IMR-90 (cell line): ENCODE data around the gene ZNF423. TPM values are rescaled to one million over a fixed set of nuclear protein-coding genes. Genes with fewer than 3 reads are reported as not detected.

ENCODE experiments used
- ATAC-seq: fragments of 200-7000 bp; cut with Tn5 transposase; 2 replicates; pipeline ENCODE4 v1.9.1; 2020; ENCODE audit warnings: low read depth, mild to moderate bottlenecking, moderate library complexity
- BruUV-seq: library from RNA; stranded (reverse); fragments of 400-500 nt; replicated peaks from 2 replicates; lab custom pipeline; 2021; lab: Mats Ljungman, UMichigan
- CTCF ChIA-PET: fragments of 300-600 bp; formaldehyde crosslinking; extraction: SDS; loops from one replicate; lab custom pipeline; 2021; ENCODE audit warnings: antibody characterized with exemption; lab: Yijun Ruan, JAX
- POLR2A ChIA-PET: fragments of 300-600 bp; sonication (Branson Sonifier 250); formaldehyde crosslinking; loops from one replicate; lab custom pipeline; 2022; ENCODE audit warnings: antibody characterized with exemption; ENCODE audit not compliant: unreplicated experiment; lab: Charles Lee
- DNase-seq: peaks from one replicate; pipeline ENCODE4 v3.0.0; 2013
- H2AFZ ChIP-seq: replicated peaks from 2 replicates; pipeline ENCODE3; 2013; ENCODE audit warnings: low read length, mild to moderate bottlenecking; ENCODE audit not compliant: poor library complexity
- H2AK5ac ChIP-seq: 2 replicates; pipeline ENCODE4 v1.6.1; 2013; ENCODE audit warnings: low read depth, low read length, inconsistent platforms
- H2AK9ac ChIP-seq: replicated peaks from 2 replicates; pipeline ENCODE3; 2013; ENCODE audit warnings: mild to moderate bottlenecking, low read depth, low read length, moderate library complexity; ENCODE audit not compliant: poor library complexity
- H2BK120ac ChIP-seq: 2 replicates; pipeline ENCODE4 v1.6.1; 2013; ENCODE audit warnings: low read depth, low read length, inconsistent platforms
- H2BK15ac ChIP-seq: 3 replicates; pipeline ENCODE4 v1.6.1; 2013; ENCODE audit warnings: low read depth, low read length, inconsistent platforms
- H2BK20ac ChIP-seq: 2 replicates; pipeline ENCODE4 v1.6.1; 2013; ENCODE audit warnings: low read depth, mild to moderate bottlenecking, inconsistent platforms, low read length, moderate library complexity
- H2BK5ac ChIP-seq: 2 replicates; pipeline ENCODE4 v1.6.1; 2013; ENCODE audit warnings: mild to moderate bottlenecking, low read depth, low read length, inconsistent platforms; ENCODE audit not compliant: poor library complexity, severe bottlenecking
- H3K14ac ChIP-seq: replicated peaks from 2 replicates; pipeline ENCODE4 v1.6.1; 2013; ENCODE audit warnings: low read depth, low read length, inconsistent platforms
- H3K18ac ChIP-seq: 2 replicates; pipeline ENCODE4 v1.6.1; 2013; ENCODE audit warnings: low read depth, low read length, control low read depth
- H3K23ac ChIP-seq: 2 replicates; pipeline ENCODE4 v1.6.1; 2013; ENCODE audit warnings: low read depth, low read length, inconsistent platforms
- H3K27ac ChIP-seq: 2 replicates; pipeline ENCODE4 v1.5.1; 2013; ENCODE audit warnings: mild to moderate bottlenecking, control low read depth, low read length; ENCODE audit not compliant: insufficient read depth
- H3K27me3 ChIP-seq: 2 replicates; pipeline ENCODE4 v1.6.1; 2013; ENCODE audit warnings: low read length; ENCODE audit not compliant: control insufficient read depth, insufficient read depth
- H3K36me3 ChIP-seq: 2 replicates; pipeline ENCODE4 v1.6.1; 2013; ENCODE audit warnings: low read length, mixed read lengths; ENCODE audit not compliant: control insufficient read depth, insufficient read depth
- H3K4ac ChIP-seq: 2 replicates; pipeline ENCODE4 v1.6.1; 2013; ENCODE audit warnings: low read depth, low read length, inconsistent platforms
- H3K4me1 ChIP-seq: 2 replicates; pipeline ENCODE4 v1.6.1; 2013; ENCODE audit warnings: low read length, mixed read lengths; ENCODE audit not compliant: control insufficient read depth, insufficient read depth
- H3K4me2 ChIP-seq: 2 replicates; pipeline ENCODE4 v1.6.1; 2013; ENCODE audit warnings: low read depth, mild to moderate bottlenecking, control low read depth, low read length, moderate library complexity
- H3K4me3 ChIP-seq: 2 replicates; pipeline ENCODE4 v1.5.1; 2013; ENCODE audit warnings: low read depth, mild to moderate bottlenecking, control low read depth, low read length, moderate library complexity; ENCODE audit not compliant: insufficient read depth
- H3K56ac ChIP-seq: 2 replicates; pipeline ENCODE4 v1.6.1; 2013; ENCODE audit warnings: low read length, inconsistent platforms; ENCODE audit not compliant: insufficient read depth; ENCODE audit errors: extremely low read depth
- H3K79me1 ChIP-seq, 2 experiments: 2 replicates each; pipeline ENCODE4 v1.6.1; 2013; ENCODE audit warnings: low read length in 2 of 2, inconsistent platforms in 1 of 2, low read depth in 1 of 2
- H3K9ac ChIP-seq: 2 replicates; pipeline ENCODE4 v1.6.1; 2013; ENCODE audit warnings: low read depth, low read length, control low read depth
- H3K9me1 ChIP-seq: 2 replicates; pipeline ENCODE4 v1.6.1; 2013; ENCODE audit warnings: low read length, inconsistent platforms; ENCODE audit not compliant: insufficient read depth
- H3K9me3 ChIP-seq: 2 replicates; pipeline ENCODE4 v1.6.1; 2013; ENCODE audit warnings: low read length; ENCODE audit not compliant: control insufficient read depth, insufficient read depth
- H4K20me1 ChIP-seq: 2 replicates; pipeline ENCODE4 v1.6.1; 2013; ENCODE audit warnings: low read length, inconsistent platforms; ENCODE audit not compliant: insufficient read depth
- H4K5ac ChIP-seq: 2 replicates; pipeline ENCODE4 v1.6.1; 2013; ENCODE audit warnings: mild to moderate bottlenecking, low read depth, low read length, control low read depth
- H4K8ac ChIP-seq, 2 experiments: 2 replicates each; pipeline ENCODE4 v1.6.1; 2013; ENCODE audit warnings: low read depth in 2 of 2, low read length in 2 of 2, control low read depth in 1 of 2, inconsistent platforms in 1 of 2
- H4K91ac ChIP-seq: 2 replicates; pipeline ENCODE4 v1.6.1; 2013; ENCODE audit warnings: low read depth, low read length, inconsistent platforms; ENCODE audit not compliant: insufficient read depth
- BHLHE40 ChIP-seq: fragments of 150-350 bp; IDR thresholded peaks from 2 replicates; pipeline ENCODE4 v1.6.1; 2016; ENCODE audit warnings: mild to moderate bottlenecking, low read depth, low read length
- CEBPB ChIP-seq: IDR thresholded peaks from 2 replicates; pipeline ENCODE4 v1.6.1; 2012; ENCODE audit warnings: low read depth, low read length, improper control_type of control experiment
- CHD1 ChIP-seq: IDR thresholded peaks from 2 replicates; pipeline ENCODE4 v1.6.1; 2012; ENCODE audit warnings: low read depth, low read length, improper control_type of control experiment
- FOS ChIP-seq: fragments of 150-350 bp; IDR thresholded peaks from 2 replicates; pipeline ENCODE4 v1.6.1; 2016; ENCODE audit warnings: low read depth, low read length
- MAFK ChIP-seq: IDR thresholded peaks from 2 replicates; pipeline ENCODE4 v1.6.1; 2012; ENCODE audit warnings: low read depth, low read length, improper control_type of control experiment
- MAZ ChIP-seq: IDR thresholded peaks from 2 replicates; pipeline ENCODE4 v1.6.1; 2012; ENCODE audit warnings: low read depth, mild to moderate bottlenecking, low read length, improper control_type of control experiment, moderate library complexity, borderline replicate concordance
- RCOR1 ChIP-seq: IDR thresholded peaks from 2 replicates; pipeline ENCODE4 v1.6.1; 2012; ENCODE audit warnings: mild to moderate bottlenecking, low read length, improper control_type of control experiment; ENCODE audit not compliant: insufficient replicate concordance
- WGBS, 2 experiments: methylation state at CpG; one replicate each; pipeline versions ENCODE4 v1.1.5 to v1.1.7; 2013; ENCODE audit warnings: missing lambda C conversion rate in 2 of 2; ENCODE audit not compliant: insufficient read length in 1 of 2; ENCODE audit errors: extremely low coverage in 2 of 2; 5-methylcytosine and 5-hydroxymethylcytosine counted together
- dilution Hi-C: fragments of 300-500 bp; cut with HindIII; formaldehyde crosslinking; loops from one replicate; pipeline ENCODE4 v1.14.3; 2018; ENCODE audit warnings: low sequenced_read_pairs; ENCODE audit not compliant: unreplicated experiment
- in situ Hi-C: fragments of 300-500 bp; cut with MboI; formaldehyde crosslinking; loops from 3 replicates; pipeline ENCODE4 v1.14.3; 2019; ENCODE audit warnings: low sequenced_read_pairs, inconsistent platforms, mixed read lengths
- intact Hi-C: fragments of 100-400 bp; cut with micrococcal nuclease; formaldehyde crosslinking; loops from 2 replicates; pipeline ENCODE4 v1.10.0; 2022
- polyA plus RNA-seq, 3 experiments: library from polyadenylated mRNA; depleted of rRNA; stranded (reverse); fragments of >200 nt; gene quantifications; 2 replicates each; pipeline ENCODE4 v1.2.3, GENCODE V29; 2012; ENCODE audit warnings: low replicate concordance in 1 of 3
- total RNA-seq: library from RNA; depleted of rRNA; stranded (reverse); fragments of >200 nt; gene quantifications from 2 replicates; pipeline ENCODE4 v1.2.3, GENCODE V29; 2012
- TF ChIP-seq, protein P1 (sequence below): fragments of 150-350 bp; IDR thresholded peaks from 2 replicates; pipeline ENCODE4 v1.6.1; 2017; ENCODE audit warnings: mild to moderate bottlenecking, antibody characterized with exemption, low read length, low read depth

ZNF423 gene
- total and polyA plus RNA-seq, 2 of the 4 experiments (the other 2 are of a cell fraction) = under 0.01 to 0.10 TPM

DNA sequence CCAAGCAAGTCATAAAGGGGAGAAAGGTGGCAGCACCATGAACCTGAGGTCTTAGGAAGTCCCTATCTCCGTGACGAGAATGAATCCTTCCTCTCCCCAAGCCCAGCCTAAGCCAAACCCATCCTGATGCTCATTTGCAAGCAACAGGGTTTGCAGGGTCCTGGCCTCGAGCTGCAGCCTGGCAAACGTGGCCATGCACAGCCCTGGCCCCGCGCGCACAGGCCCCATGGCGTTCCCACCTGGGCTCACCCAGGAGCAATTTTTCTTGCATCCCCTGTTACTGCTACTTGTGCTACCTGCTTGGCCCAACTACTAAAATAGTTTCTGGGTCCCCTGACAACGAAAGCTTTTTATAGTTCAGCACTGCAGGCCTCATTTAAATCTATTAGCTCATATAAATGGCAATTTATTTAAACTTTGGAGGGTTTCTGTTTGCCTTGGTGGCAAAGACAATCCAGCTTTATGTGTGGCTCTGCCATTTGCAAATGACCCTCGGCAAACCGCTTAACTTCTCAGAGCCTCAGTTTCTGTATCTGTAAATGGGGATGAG, 340.8 kb downstream of the ZNF423 start:
- Histone ChIP-seq H3K18ac (no peak overlapping the region), H3K36me3 (no peaks in the 10 kb centered on the region), H2AFZ (no peak overlapping the region), H4K91ac (no peak overlapping the region), H3K14ac (no peak overlapping the region), H3K4ac (no peak overlapping the region), H4K8ac (no peak overlapping the region), H2BK20ac (no peak overlapping the region), H3K27ac (no peak overlapping the region), H3K4me3 (no peak overlapping the region), H3K9me3 (no peaks in the 10 kb centered on the region), H3K27me3 (no peaks in the 10 kb centered on the region), H3K23ac (no peak overlapping the region), H3K9me1 (no peaks in the 10 kb centered on the region), H2AK9ac (no peak overlapping the region), H3K56ac (no peak overlapping the region), H3K4me2 (no peak overlapping the region), H3K4me1 (no peaks in the 10 kb centered on the region), H2BK5ac (no peak overlapping the region), H3K9ac (no peak overlapping the region), H4K20me1 (no peaks in the 10 kb centered on the region), H4K5ac (no peak overlapping the region), H3K79me1 (no peaks in the 10 kb centered on the region), H2BK15ac (no peak overlapping the region), H2AK5ac (no peak overlapping the region), H2BK120ac (no peak overlapping the region)
- CTCF ChIA-PET = no interaction called here
- POLR2A ChIA-PET = no interaction called here
- DNase-seq = no peak
- ATAC-seq = no peak
- WGBS, 2 experiments = 62% methylated on average over 6 of the region's 11 CpGs; no CpG with 5 or more reads in 1 of the 2 experiments
- intact Hi-C loops (no loop called here), dilution Hi-C loops (no loop called here), in situ Hi-C loops (no loop called here)
- BruUV-seq = no TSS peak
- TF ChIP-seq RCOR1 (no peak), FOS (no peak), MAZ (no peak), CEBPB (no peak), BHLHE40 (no peak), MAFK (no peak), CHD1 (no peak)
- TF ChIP-seq, protein P1, sequence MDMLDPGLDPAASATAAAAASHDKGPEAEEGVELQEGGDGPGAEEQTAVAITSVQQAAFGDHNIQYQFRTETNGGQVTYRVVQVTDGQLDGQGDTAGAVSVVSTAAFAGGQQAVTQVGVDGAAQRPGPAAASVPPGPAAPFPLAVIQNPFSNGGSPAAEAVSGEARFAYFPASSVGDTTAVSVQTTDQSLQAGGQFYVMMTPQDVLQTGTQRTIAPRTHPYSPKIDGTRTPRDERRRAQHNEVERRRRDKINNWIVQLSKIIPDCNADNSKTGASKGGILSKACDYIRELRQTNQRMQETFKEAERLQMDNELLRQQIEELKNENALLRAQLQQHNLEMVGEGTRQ = no peak
